HFF-Myc (cell line): ENCODE results near the gene KBTBD13.
"Not testable (repeated sequence)": the region's sequence is repeated elsewhere in the genome, so short reads cannot be mapped to it uniquely, and the experiment has no call there.

Experiments used
- DNase-seq: peaks from one replicate; pipeline ENCODE4 v3.0.0-alpha.2; 2011; ENCODE audit warnings: low read depth; ENCODE audit errors: extremely low read depth
- H3K4me3 ChIP-seq: replicated peaks from 2 replicates; pipeline ENCODE4 v1.5.1; 2011; ENCODE audit warnings: low read depth, mild to moderate bottlenecking, control low read depth, low read length
- TF ChIP-seq, protein P1 (sequence below): IDR thresholded peaks from 2 replicates; pipeline ENCODE4 v1.5.1; 2012; ENCODE audit warnings: mild to moderate bottlenecking, low read depth, low read length, control low read depth; ENCODE audit errors: missing control alignments

Gene KBTBD13

DNA sequence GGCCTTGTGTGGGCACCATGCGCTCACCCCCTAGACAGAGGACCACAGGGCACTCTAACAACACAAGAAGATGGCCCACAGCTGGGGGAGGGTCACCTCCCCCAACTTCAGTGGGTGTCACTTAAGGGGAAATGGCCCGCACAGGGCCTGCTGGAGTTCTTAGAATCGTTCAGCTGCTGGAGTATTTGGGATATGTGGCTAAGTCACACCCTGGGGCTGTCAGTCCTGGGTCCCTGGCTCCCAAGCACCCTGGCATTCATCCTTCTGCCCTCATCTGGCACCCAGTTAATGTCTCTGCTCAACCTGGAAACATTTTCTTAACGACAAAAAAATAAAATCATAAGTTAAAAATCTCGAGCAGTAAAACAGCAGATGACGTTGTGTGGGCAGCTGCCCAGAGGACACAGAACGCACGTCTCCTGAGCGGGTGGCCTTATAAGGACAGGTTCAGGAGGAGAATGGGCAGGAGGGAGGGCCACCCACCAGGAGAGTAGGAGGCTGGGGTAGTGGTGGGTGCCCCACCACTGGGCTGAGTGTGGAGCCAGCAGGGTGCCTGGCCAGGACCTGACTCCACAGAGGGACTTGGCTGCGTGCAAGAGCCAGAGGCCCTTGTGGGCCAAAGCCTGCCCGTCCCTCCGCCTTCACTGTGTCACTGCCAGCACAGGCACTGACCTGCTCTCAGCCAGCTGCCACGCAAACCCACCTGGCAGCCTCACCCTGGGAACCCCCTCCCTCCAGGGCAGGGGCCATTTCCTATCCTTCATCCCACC lies 11.5 kb downstream of the KBTBD13 start:
- no peak overlapping the region for H3K4me3 ChIP-seq
- no peak for DNase-seq
- TF ChIP-seq, protein P1, sequence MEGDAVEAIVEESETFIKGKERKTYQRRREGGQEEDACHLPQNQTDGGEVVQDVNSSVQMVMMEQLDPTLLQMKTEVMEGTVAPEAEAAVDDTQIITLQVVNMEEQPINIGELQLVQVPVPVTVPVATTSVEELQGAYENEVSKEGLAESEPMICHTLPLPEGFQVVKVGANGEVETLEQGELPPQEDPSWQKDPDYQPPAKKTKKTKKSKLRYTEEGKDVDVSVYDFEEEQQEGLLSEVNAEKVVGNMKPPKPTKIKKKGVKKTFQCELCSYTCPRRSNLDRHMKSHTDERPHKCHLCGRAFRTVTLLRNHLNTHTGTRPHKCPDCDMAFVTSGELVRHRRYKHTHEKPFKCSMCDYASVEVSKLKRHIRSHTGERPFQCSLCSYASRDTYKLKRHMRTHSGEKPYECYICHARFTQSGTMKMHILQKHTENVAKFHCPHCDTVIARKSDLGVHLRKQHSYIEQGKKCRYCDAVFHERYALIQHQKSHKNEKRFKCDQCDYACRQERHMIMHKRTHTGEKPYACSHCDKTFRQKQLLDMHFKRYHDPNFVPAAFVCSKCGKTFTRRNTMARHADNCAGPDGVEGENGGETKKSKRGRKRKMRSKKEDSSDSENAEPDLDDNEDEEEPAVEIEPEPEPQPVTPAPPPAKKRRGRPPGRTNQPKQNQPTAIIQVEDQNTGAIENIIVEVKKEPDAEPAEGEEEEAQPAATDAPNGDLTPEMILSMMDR: no peak

DNA sequence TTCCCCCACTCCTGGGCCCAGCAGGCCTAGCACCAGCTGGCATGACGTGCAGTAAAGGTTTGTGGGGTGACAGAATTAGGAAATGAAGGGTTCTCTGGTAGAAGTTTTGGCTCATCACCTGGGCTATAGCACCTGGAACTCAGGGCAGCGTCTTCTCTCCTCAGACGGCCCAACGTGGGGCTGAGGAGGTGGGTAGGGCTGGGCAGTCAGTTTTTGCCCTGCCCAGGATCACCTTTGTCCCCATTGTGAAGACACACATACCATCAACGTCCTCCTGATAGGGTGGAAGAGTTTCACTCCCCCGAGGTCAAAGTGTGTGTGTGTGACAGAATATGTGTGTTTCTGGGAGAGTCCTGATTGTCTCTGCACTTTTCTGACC lies 12.1 kb downstream of the KBTBD13 start:
- no peak overlapping the region for H3K4me3 ChIP-seq
- DNase-seq: no peak
- TF ChIP-seq, protein P1: no peak

DNA sequence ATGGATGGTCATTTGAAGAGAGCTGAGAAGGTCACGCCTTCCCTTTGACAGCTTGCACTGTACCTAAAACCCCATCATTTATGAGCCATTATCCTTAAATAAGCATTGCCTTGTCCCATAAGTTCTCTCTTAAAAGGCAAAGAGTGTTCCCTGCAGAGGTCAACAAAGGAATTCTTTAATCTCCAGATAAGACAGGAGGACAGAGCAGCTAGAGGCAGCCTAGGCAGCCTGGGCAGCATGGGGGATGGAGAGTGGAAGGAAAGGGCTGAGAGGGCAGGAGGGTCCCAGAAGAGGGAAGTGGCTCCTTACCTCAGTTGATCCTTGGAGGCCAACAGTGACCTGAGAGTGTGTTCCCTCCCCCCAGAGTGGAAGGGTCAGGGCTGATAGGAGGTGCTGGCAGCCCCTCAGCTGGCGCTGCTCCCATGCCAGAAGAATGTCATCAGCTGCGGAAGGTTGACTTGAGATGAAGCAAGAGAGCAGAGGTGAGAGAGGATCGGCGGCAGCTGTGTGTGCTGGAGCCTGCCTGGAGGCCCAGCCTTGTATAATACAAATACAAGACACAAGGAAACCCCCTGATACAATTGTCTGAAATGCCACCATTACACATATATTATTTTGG lies 12.8 kb downstream of the KBTBD13 start:
- TF ChIP-seq, protein P1: no peak
- H3K4me3 ChIP-seq: no peak overlapping the region
- DNase-seq: no peak

DNA sequence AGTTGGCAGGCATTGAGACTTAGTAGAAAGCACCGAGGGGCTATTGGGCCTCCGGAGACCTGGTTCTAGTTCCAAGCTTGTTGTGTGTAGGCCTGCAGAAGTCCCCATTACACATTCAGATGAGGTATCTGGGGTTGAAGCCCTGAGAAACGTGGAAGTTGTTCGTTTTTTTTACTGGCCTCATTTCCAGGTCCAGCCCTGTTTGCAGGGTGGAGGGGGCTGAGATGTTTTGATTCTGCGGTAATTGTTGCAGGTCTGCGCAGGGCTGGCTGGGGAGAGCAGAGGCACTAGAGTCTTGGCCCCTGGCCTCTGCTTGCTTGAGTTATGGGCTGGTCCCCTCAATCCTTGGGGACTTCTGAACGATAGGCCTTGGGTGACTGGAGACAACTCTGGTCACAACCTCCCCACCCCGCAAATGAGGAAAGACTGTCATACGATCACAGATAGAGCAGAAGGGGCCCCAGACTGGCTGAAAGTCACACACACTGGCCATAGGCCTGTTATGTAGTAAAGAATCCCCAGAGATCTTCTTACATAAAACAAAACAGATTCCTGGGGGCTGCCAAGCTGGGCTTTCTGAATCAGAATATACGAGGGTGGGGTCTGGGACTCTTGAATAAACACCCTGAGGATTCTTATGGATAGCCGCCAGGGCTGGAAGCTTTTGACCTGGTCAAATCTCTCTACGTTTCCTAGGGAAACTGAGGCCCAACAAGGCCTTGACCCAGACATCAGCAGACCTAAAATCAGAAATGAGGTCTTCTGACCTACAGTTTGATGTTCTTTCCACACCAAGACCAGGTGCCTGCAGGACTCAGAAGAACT lies 15.6 kb downstream of the KBTBD13 start:
- DNase-seq: no peak
- no peak overlapping the region for H3K4me3 ChIP-seq
- TF ChIP-seq, protein P1: no peak

DNA sequence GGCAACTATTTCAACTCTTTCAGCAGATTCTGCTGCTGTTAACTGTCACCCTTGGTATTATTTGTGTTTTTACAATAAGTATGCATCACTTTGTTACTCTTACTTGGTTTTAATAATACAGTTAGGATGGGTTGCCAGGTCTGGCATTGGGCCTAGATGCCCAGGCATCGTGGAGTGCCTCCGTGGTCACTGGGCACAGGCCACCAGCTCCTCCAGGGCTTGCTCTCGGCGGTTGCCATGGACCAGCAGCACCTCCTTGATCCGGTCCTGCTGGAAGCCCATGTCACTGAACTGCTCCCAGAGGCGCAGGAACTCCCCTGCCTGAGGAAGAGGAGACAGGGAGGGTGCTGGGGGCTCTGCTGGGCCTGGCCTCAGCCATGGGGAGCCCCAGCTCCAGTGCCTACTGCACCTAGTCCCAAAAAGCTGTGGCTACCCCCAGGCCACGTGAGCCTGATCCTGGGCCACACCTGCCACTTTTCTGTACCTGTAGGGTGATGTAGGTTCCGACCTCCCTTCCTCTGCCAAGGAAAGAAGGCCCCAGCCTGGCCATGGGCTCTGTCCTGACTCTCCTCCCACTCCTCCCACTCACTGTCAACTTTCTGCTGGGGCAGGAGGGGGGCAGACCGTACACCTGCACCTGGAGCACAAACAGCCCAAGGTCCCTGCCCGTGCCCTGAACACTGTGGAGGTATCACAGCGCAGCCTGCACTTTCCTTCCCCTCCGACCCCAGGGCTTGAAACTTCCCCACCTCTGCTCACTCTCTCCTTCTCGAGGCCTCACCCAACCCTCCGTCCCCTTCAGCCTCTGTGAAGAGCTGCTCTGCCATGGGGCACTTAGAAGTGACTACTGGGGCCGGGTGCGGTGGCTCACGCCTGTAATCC lies 16.6 kb downstream of the KBTBD13 start:
- no peak for DNase-seq
- no peak overlapping the region for H3K4me3 ChIP-seq
- TF ChIP-seq, protein P1: no peak

DNA sequence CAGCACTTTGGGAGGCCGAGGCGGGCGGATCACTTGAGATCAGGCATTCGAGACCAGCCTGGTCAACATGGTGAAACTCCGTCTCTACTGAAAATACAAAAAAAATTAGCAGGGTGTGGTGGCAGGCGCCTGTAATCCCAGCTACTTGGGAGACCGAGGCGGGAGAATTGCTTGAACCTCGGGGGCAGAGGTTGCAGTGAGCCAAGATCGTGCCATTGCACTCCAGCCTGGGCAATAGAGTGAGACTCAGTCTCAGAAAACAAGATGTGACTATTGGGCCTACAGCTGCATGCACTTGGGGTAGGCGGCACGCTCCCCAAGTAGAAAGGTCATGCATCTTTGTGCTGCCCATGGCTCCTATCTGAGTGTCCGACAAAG lies 17.2 kb downstream of the KBTBD13 start:
- DNase-seq, H3K4me3 ChIP-seq: not testable (repeated sequence)
